Trophoblast cell (in vitro differentiated cells and primary cell): ENCODE measurements around the gene APOL1.
A peak's percentile ranks its signal among the peaks of the same experiment; 100 is the strongest.
"Not testable (repeated sequence)": the region's sequence is repeated elsewhere in the genome, so short reads cannot be mapped to it uniquely, and the experiment has no call there.

Experiments used
- DNase-seq, 2 donors: peaks; one replicate each; pipeline ENCODE4 v3.0.0-alpha.2; 2016
- H2AFZ ChIP-seq: 2 replicates; pipeline ENCODE4 v1.6.1; 2013; ENCODE audit warnings: low read length, moderate library complexity, mild to moderate bottlenecking; ENCODE audit not compliant: insufficient read depth, poor library complexity
- H2AK5ac ChIP-seq: 2 replicates; pipeline ENCODE4 v1.6.1; 2013; ENCODE audit warnings: mild to moderate bottlenecking, low read length
- H2BK120ac ChIP-seq: 2 replicates; pipeline ENCODE4 v1.6.1; 2013; ENCODE audit warnings: low read length, mild to moderate bottlenecking, moderate library complexity; ENCODE audit not compliant: insufficient read depth, poor library complexity
- H2BK12ac ChIP-seq: 2 replicates; pipeline ENCODE4 v1.6.1; 2013; ENCODE audit warnings: mild to moderate bottlenecking, low read length, moderate library complexity
- H2BK5ac ChIP-seq: 2 replicates; pipeline ENCODE4 v1.6.1; 2013; ENCODE audit warnings: low read length, low read depth, moderate library complexity, mild to moderate bottlenecking; ENCODE audit not compliant: poor library complexity
- H3K14ac ChIP-seq: 2 replicates; pipeline ENCODE4 v1.6.1; 2013; ENCODE audit warnings: mild to moderate bottlenecking, low read length
- H3K18ac ChIP-seq: 2 replicates; pipeline ENCODE4 v1.6.1; 2013; ENCODE audit warnings: mild to moderate bottlenecking, low read length
- H3K23ac ChIP-seq: 2 replicates; pipeline ENCODE4 v1.6.1; 2013; ENCODE audit warnings: low read length
- H3K27ac ChIP-seq: 2 replicates; pipeline ENCODE4 v1.5.1; 2013; ENCODE audit warnings: low read depth, mild to moderate bottlenecking, inconsistent platforms, low read length, moderate library complexity
- H3K27me3 ChIP-seq: 2 replicates; pipeline ENCODE4 v1.6.1; 2013; ENCODE audit warnings: inconsistent platforms, mild to moderate bottlenecking, low read length, moderate library complexity; ENCODE audit not compliant: insufficient read depth
- H3K36me3 ChIP-seq, 2 experiments: 1 replicate in 1 of 2; 2 replicates in 1 of 2; pipeline ENCODE4 v1.6.1; 2013; ENCODE audit warnings: low read length in 2 of 2, mild to moderate bottlenecking in 2 of 2, moderate library complexity in 1 of 2; ENCODE audit not compliant: insufficient read depth in 2 of 2, control insufficient read depth in 1 of 2
- H3K4ac ChIP-seq: 2 replicates; pipeline ENCODE4 v1.6.1; 2013; ENCODE audit warnings: low read depth, mild to moderate bottlenecking, low read length, moderate library complexity
- H3K4me1 ChIP-seq, 2 experiments: 1 replicate in 1 of 2; 2 replicates in 1 of 2; pipeline ENCODE4 v1.6.1; 2013; ENCODE audit warnings: low read length in 2 of 2, mild to moderate bottlenecking in 2 of 2, moderate library complexity in 1 of 2; ENCODE audit not compliant: insufficient read depth in 2 of 2, control insufficient read depth in 1 of 2
- H3K4me2 ChIP-seq: 2 replicates; pipeline ENCODE4 v1.6.1; 2013; ENCODE audit warnings: inconsistent platforms, mild to moderate bottlenecking, low read length, moderate library complexity
- H3K4me3 ChIP-seq: 2 replicates; pipeline ENCODE4 v1.5.1; 2013; ENCODE audit warnings: mild to moderate bottlenecking, low read depth, low read length, inconsistent platforms
- H3K79me1 ChIP-seq: one replicate; pipeline ENCODE4 v1.6.1; 2013; ENCODE audit warnings: low read length
- H3K79me2 ChIP-seq: 2 replicates; pipeline ENCODE4 v1.6.1; 2013; ENCODE audit warnings: low read length, mild to moderate bottlenecking; ENCODE audit not compliant: control insufficient read depth, insufficient read depth, poor library complexity
- H3K9ac ChIP-seq: 2 replicates; pipeline ENCODE4 v1.6.1; 2013; ENCODE audit warnings: mild to moderate bottlenecking, low read length
- H3K9me3 ChIP-seq: 2 replicates; pipeline ENCODE4 v1.6.1; 2013; ENCODE audit warnings: low read depth, mild to moderate bottlenecking, control low read depth, inconsistent platforms, low read length; ENCODE audit not compliant: insufficient read depth
- H4K12ac ChIP-seq: 2 replicates; pipeline ENCODE4 v1.6.1; 2013; ENCODE audit warnings: low read depth, mild to moderate bottlenecking, low read length, moderate library complexity
- H4K8ac ChIP-seq: 2 replicates; pipeline ENCODE4 v1.6.1; 2013; ENCODE audit warnings: low read depth, mild to moderate bottlenecking, low read length, moderate library complexity
- H4K91ac ChIP-seq: one replicate; pipeline ENCODE4 v1.6.1; 2013; ENCODE audit warnings: low read depth, mild to moderate bottlenecking, low read length, moderate library complexity
- WGBS: extraction: QIAGEN DNeasy Blood & Tissue Kit; methylation state at CpG from one replicate; pipeline ENCODE4 v1.1.7; 2013; ENCODE audit warnings: missing lambda C conversion rate; ENCODE audit not compliant: insufficient read length, insufficient coverage; ENCODE audit errors: extremely low coverage; 5-methylcytosine and 5-hydroxymethylcytosine counted together

APOL1 gene

GRCh38 chr22:36205573-36205972 is 47.4 kb upstream of the APOL1 start:
- WGBS = no CpG with 5 or more reads among the region's 5 CpGs
- not testable (repeated sequence) for H3K14ac ChIP-seq, H3K4me2 ChIP-seq, H3K9me3 ChIP-seq, H2AK5ac ChIP-seq, H3K79me2 ChIP-seq, H3K27ac ChIP-seq, H2BK5ac ChIP-seq, H3K79me1 ChIP-seq, H2AFZ ChIP-seq, H2BK120ac ChIP-seq, H4K91ac ChIP-seq, H3K23ac ChIP-seq, H3K27me3 ChIP-seq, H3K36me3 ChIP-seq, H3K9ac ChIP-seq, H2BK12ac ChIP-seq, DNase-seq, H3K18ac ChIP-seq, H3K4ac ChIP-seq, H4K12ac ChIP-seq, H4K8ac ChIP-seq, H3K4me1 ChIP-seq
- peak overlapping the region; percentile 48 for H3K4me3 ChIP-seq

- Histone ChIP-seq H2BK120ac (no peak overlapping the region), H3K27me3 (no peaks in the 10 kb centered on the region), H2AK5ac (no peak overlapping the region), H3K4me3 (no peak overlapping the region), H3K79me2 (no peaks in the 10 kb centered on the region), H3K4me2 (no peak overlapping the region), H3K9me3 (peaks cover 3% of the 10 kb centered on the region), H3K23ac (no peak overlapping the region), H3K4me1 (peaks cover 4 to 8% of the 10 kb centered on the region in 2 experiments), H4K12ac (no peak overlapping the region), H3K18ac (no peak overlapping the region), H2AFZ (no peak overlapping the region), H4K91ac (no peak overlapping the region), H3K36me3 (no peaks in the 10 kb centered on the region), H2BK12ac (no peak overlapping the region), H3K9ac (no peak overlapping the region), H3K27ac (no peak overlapping the region), H3K4ac (no peak overlapping the region), H4K8ac (no peak overlapping the region), H3K79me1 (no peaks in the 10 kb centered on the region), H2BK5ac (no peak overlapping the region), H3K14ac (no peak overlapping the region)
- DNase-seq = no peak
- no CpG with 5 or more reads among the region's 1 CpG for WGBS
Observed at GRCh38 chr22:36206255-36206654, 46.7 kb upstream of the APOL1 start.

- Histone ChIP-seq H2AK5ac (no peak overlapping the region), H3K79me2 (no peaks in the 10 kb centered on the region), H2BK12ac (no peak overlapping the region), H3K4me3 (no peak overlapping the region), H3K4ac (no peak overlapping the region), H2BK120ac (no peak overlapping the region), H3K36me3 (no peaks in the 10 kb centered on the region), H3K27me3 (no peaks in the 10 kb centered on the region), H3K14ac (no peak overlapping the region), H4K8ac (no peak overlapping the region), H3K9me3 (peaks cover 3% of the 10 kb centered on the region), H2AFZ (no peak overlapping the region), H4K91ac (no peak overlapping the region), H3K4me1 (peaks cover 4 to 8% of the 10 kb centered on the region in 2 experiments), H3K27ac (no peak overlapping the region), H3K18ac (no peak overlapping the region), H3K9ac (no peak overlapping the region), H2BK5ac (no peak overlapping the region), H3K23ac (no peak overlapping the region), H3K4me2 (no peak overlapping the region), H4K12ac (no peak overlapping the region), H3K79me1 (no peaks in the 10 kb centered on the region)
- WGBS = no CpG with 5 or more reads among the region's 1 CpG
- peak; percentile 72 to 92 for DNase-seq
Observed at GRCh38 chr22:36208162-36208765, 44.7 kb upstream of the APOL1 start.

- Histone ChIP-seq H3K18ac (no peak overlapping the region), H4K91ac (no peak overlapping the region), H3K14ac (no peak overlapping the region), H2BK5ac (no peak overlapping the region), H2AK5ac (no peak overlapping the region), H3K79me2 (no peaks in the 10 kb centered on the region), H3K9ac (no peak overlapping the region), H3K4me2 (no peak overlapping the region), H3K23ac (no peak overlapping the region), H3K4me3 (no peak overlapping the region), H3K36me3 (no peaks in the 10 kb centered on the region), H3K4me1 (peaks cover 2 to 3% of the 10 kb centered on the region in 2 experiments), H2BK120ac (no peak overlapping the region), H4K12ac (no peak overlapping the region), H3K79me1 (no peaks in the 10 kb centered on the region), H2BK12ac (no peak overlapping the region), H3K27me3 (no peaks in the 10 kb centered on the region), H3K9me3 (peaks cover 3% of the 10 kb centered on the region), H2AFZ (no peak overlapping the region), H3K4ac (no peak overlapping the region), H3K27ac (no peak overlapping the region), H4K8ac (no peak overlapping the region)
- DNase-seq = peak; percentile 77 to 93
- WGBS = no CpG with 5 or more reads among the region's 1 CpG
Observed at GRCh38 chr22:36208914-36209313, 44.0 kb upstream of the APOL1 start.
